Neural progenitor cell (in vitro differentiated cells): ENCODE measurements around the gene KPNA1. TPM values are rescaled to one million over a fixed set of nuclear protein-coding genes. Genes with fewer than 3 reads are reported as not detected.

Source experiments
- DNase-seq: peaks from one replicate; pipeline ENCODE4 v3.0.0-alpha.2; 2016; ENCODE audit warnings: low spot score
- H2AFZ ChIP-seq: fragments of 200-600 bp; sonication (generic); replicated peaks from 2 replicates; pipeline ENCODE4 v1.6.1; 2016; ENCODE audit warnings: antibody characterized with exemption
- H3F3A ChIP-seq: fragments of 200-600 bp; sonication (generic); 2 replicates; pipeline ENCODE4 v1.6.1; 2016; ENCODE audit warnings: antibody characterized with exemption, low read depth
- H3K27ac ChIP-seq: fragments of 200-600 bp; sonication (generic); 2 replicates; pipeline ENCODE4 v1.5.1; 2016; ENCODE audit warnings: mild to moderate bottlenecking
- H3K27me3 ChIP-seq: fragments of 200-600 bp; sonication (generic); 2 replicates; pipeline ENCODE4 v1.6.1; 2016; ENCODE audit warnings: mild to moderate bottlenecking, moderate library complexity
- H3K36me3 ChIP-seq: fragments of 200-600 bp; sonication (generic); 2 replicates; pipeline ENCODE4 v1.5.1; 2016
- H3K4me1 ChIP-seq: fragments of 200-600 bp; sonication (generic); 2 replicates; pipeline ENCODE4 v1.6.1; 2016; ENCODE audit warnings: mixed run types
- H3K4me2 ChIP-seq: fragments of 200-600 bp; sonication (generic); 2 replicates; pipeline ENCODE4 v1.6.1; 2016
- H3K4me3 ChIP-seq: fragments of 200-600 bp; sonication (generic); 2 replicates; pipeline ENCODE4 v1.5.1; 2016
- H3K79me2 ChIP-seq: fragments of 200-600 bp; sonication (generic); 2 replicates; pipeline ENCODE4 v1.6.1; 2016; ENCODE audit warnings: low read depth
- H3K9ac ChIP-seq: fragments of 200-600 bp; sonication (generic); 2 replicates; pipeline ENCODE4 v1.6.1; 2016
- H3K9me3 ChIP-seq: fragments of 200-600 bp; sonication (generic); 2 replicates; pipeline ENCODE4 v1.5.1; 2016; ENCODE audit warnings: low read depth
- H4K20me1 ChIP-seq: fragments of 200-600 bp; sonication (generic); 2 replicates; pipeline ENCODE4 v1.6.1; 2016; ENCODE audit warnings: low read depth
- H3K27ac Mint-ChIP-seq: 3 replicates; pipeline ENCODE4 v1.8.0; 2021; ENCODE audit warnings: mixed read lengths
- H3K27me3 Mint-ChIP-seq: 2 replicates; pipeline ENCODE4 v1.8.0; 2022; ENCODE audit warnings: low read depth, mild to moderate bottlenecking, inconsistent platforms, moderate library complexity, mixed read lengths; ENCODE audit not compliant: insufficient read depth
- H3K36me3 Mint-ChIP-seq: 3 replicates; pipeline ENCODE4 v1.8.0; 2021; ENCODE audit warnings: mixed read lengths
- H3K4me1 Mint-ChIP-seq: 3 replicates; pipeline ENCODE4 v1.8.0; 2021; ENCODE audit warnings: mixed read lengths
- H3K4me3 Mint-ChIP-seq: 3 replicates; pipeline ENCODE4 v1.8.0; 2021; ENCODE audit warnings: mild to moderate bottlenecking, moderate library complexity, mixed read lengths
- H3K9me3 Mint-ChIP-seq: 3 replicates; pipeline ENCODE4 v1.8.0; 2020; ENCODE audit warnings: mixed read lengths
- CTCF ChIP-seq: fragments of 200-600 bp; sonication (generic); IDR thresholded peaks from 2 replicates; pipeline ENCODE4 v1.5.1; 2017; ENCODE audit warnings: antibody characterized with exemption, mild to moderate bottlenecking
- EZH2 ChIP-seq: fragments of 200-600 bp; sonication (generic); IDR thresholded peaks from 2 replicates; pipeline ENCODE4 v1.6.1; 2017; ENCODE audit warnings: antibody characterized with exemption, mild to moderate bottlenecking, moderate library complexity
- EZH2phosphoT487 ChIP-seq: fragments of 200-600 bp; sonication (generic); IDR thresholded peaks from 2 replicates; pipeline ENCODE4 v1.6.1; 2017; ENCODE audit warnings: antibody characterized with exemption
- total RNA-seq: library from RNA; depleted of rRNA; stranded (reverse); fragments of >200 nt; gene quantifications from 2 replicates; pipeline ENCODE4 v1.2.3, GENCODE V29; 2015; ENCODE audit warnings: low replicate concordance

The KPNA1 gene
- total RNA-seq, 1 donor from 2014 or later: 37.1 TPM

- H3K79me2 ChIP-seq: peaks cover 82% of the 10 kb centered on the region
- H3K36me3 ChIP-seq: no peaks in the 10 kb centered on the region
- Mint-ChIP-seq H3K36me3 (peaks cover 18% of the 10 kb centered on the region), H3K4me1 (peaks cover 4% of the 10 kb centered on the region), H3K9me3 (no peaks in the 10 kb centered on the region), H3K27ac (no peak overlapping the region), H3K4me3 (no peak overlapping the region), H3K27me3 (no peaks in the 10 kb centered on the region)
- no peak for DNase-seq
- no peaks in the 10 kb centered on the region for H3F3A ChIP-seq
- H3K4me2 ChIP-seq: no peak overlapping the region
- H3K4me1 ChIP-seq: no peaks in the 10 kb centered on the region
- no peaks in the 10 kb centered on the region for H3K27me3 ChIP-seq
- no peak overlapping the region for H3K9ac ChIP-seq
- TF ChIP-seq EZH2: no peak
- TF ChIP-seq CTCF: no peak
- TF ChIP-seq EZH2phosphoT487: no peak
- H4K20me1 ChIP-seq: peaks cover 62% of the 10 kb centered on the region
- no peak overlapping the region for H2AFZ ChIP-seq
- H3K4me3 ChIP-seq: no peak overlapping the region
- H3K9me3 ChIP-seq: no peaks in the 10 kb centered on the region
- H3K27ac ChIP-seq: no peak overlapping the region
Measured at GRCh38 chr3:122497425-122497824, 17.3 kb downstream of the KPNA1 start.

GRCh38 chr3:122496508-122496907 lies 18.2 kb downstream of the KPNA1 start:
- no peak overlapping the region for H3K4me3 Mint-ChIP-seq
- Histone ChIP-seq H3K9me3 (no peaks in the 10 kb centered on the region), H4K20me1 (peaks cover 53% of the 10 kb centered on the region), H2AFZ (no peak overlapping the region), H3F3A (no peaks in the 10 kb centered on the region), H3K4me1 (no peaks in the 10 kb centered on the region), H3K36me3 (peaks cover under 1% of the 10 kb centered on the region), H3K79me2 (peaks cover 79% of the 10 kb centered on the region), H3K4me3 (no peak overlapping the region), H3K9ac (no peak overlapping the region), H3K27ac (no peak overlapping the region), H3K4me2 (no peak overlapping the region), H3K27me3 (no peaks in the 10 kb centered on the region)
- H3K9me3 Mint-ChIP-seq: no peaks in the 10 kb centered on the region
- no peak overlapping the region for H3K27ac Mint-ChIP-seq
- DNase-seq: no peak
- peaks cover 22% of the 10 kb centered on the region for H3K36me3 Mint-ChIP-seq
- no peak for TF ChIP-seq EZH2
- no peak for TF ChIP-seq EZH2phosphoT487
- no peak for TF ChIP-seq CTCF
- H3K4me1 Mint-ChIP-seq: peaks cover 4% of the 10 kb centered on the region
- no peaks in the 10 kb centered on the region for H3K27me3 Mint-ChIP-seq

- H3K9me3 ChIP-seq: no peaks in the 10 kb centered on the region
- no peak overlapping the region for H3K27ac Mint-ChIP-seq
- no peak overlapping the region for H2AFZ ChIP-seq
- H3K27me3 ChIP-seq: no peaks in the 10 kb centered on the region
- no peak for TF ChIP-seq EZH2
- TF ChIP-seq CTCF: no peak
- no peak overlapping the region for H3K4me3 Mint-ChIP-seq
- H3K9me3 Mint-ChIP-seq: no peaks in the 10 kb centered on the region
- no peaks in the 10 kb centered on the region for H3K27me3 Mint-ChIP-seq
- no peaks in the 10 kb centered on the region for H3F3A ChIP-seq
- H3K9ac ChIP-seq: no peak overlapping the region
- H3K4me1 Mint-ChIP-seq: peaks cover 4% of the 10 kb centered on the region
- no peak overlapping the region for H3K4me2 ChIP-seq
- H3K4me3 ChIP-seq: no peak overlapping the region
- H3K27ac ChIP-seq: no peak overlapping the region
- peaks cover 58% of the 10 kb centered on the region for H3K79me2 ChIP-seq
- H3K36me3 Mint-ChIP-seq: peaks cover 29% of the 10 kb centered on the region
- H4K20me1 ChIP-seq: peaks cover 31% of the 10 kb centered on the region
- H3K36me3 ChIP-seq: peaks cover 7% of the 10 kb centered on the region
- H3K4me1 ChIP-seq: no peaks in the 10 kb centered on the region
- DNase-seq: no peak
Measured at GRCh38 chr3:122493296-122493695, 21.4 kb downstream of the KPNA1 start.
